DND-41 (cell line): Measurements from ENCODE around the gene OR4M1.
"Not testable (repeated sequence)": the region's sequence is repeated elsewhere in the genome, so short reads cannot be mapped to it uniquely, and the experiment has no call there.

Experiments used
- EZH2 ChIP-seq: IDR thresholded peaks from 3 replicates; pipeline ENCODE4 v1.6.1; 2012; ENCODE audit warnings: borderline replicate concordance, low read depth, mild to moderate bottlenecking, moderate library complexity, low read length, inconsistent platforms; ENCODE audit not compliant: severe bottlenecking
- TF ChIP-seq, protein P1 (sequence below): IDR thresholded peaks from 2 replicates; pipeline ENCODE4 v1.5.1; 2012; ENCODE audit warnings: borderline replicate concordance, low read length, moderate library complexity, mild to moderate bottlenecking; ENCODE audit not compliant: poor library complexity, severe bottlenecking; ENCODE audit errors: extremely low read depth

DNA sequence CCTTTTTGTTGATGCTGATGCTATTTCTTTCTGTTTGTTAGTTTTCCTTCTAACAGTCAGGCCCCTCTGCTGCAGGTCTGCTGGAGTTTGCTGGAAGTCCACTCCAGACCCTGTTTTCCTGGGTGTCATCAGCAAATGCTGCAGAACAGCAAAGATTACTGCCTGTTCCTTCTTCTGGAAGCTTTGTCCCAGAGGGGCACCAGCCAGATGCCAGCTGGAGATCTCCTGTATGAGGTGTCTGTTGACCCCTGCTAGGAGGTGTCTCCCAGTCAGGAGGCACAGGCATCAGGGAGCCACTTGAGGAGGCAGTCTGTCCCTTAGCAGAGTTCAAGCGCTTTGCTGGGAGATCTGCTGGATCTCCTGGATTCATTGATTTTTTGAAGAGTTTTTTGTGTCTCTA is 46.6 kb downstream of the OR4M1 start:
- TF ChIP-seq, protein P1, sequence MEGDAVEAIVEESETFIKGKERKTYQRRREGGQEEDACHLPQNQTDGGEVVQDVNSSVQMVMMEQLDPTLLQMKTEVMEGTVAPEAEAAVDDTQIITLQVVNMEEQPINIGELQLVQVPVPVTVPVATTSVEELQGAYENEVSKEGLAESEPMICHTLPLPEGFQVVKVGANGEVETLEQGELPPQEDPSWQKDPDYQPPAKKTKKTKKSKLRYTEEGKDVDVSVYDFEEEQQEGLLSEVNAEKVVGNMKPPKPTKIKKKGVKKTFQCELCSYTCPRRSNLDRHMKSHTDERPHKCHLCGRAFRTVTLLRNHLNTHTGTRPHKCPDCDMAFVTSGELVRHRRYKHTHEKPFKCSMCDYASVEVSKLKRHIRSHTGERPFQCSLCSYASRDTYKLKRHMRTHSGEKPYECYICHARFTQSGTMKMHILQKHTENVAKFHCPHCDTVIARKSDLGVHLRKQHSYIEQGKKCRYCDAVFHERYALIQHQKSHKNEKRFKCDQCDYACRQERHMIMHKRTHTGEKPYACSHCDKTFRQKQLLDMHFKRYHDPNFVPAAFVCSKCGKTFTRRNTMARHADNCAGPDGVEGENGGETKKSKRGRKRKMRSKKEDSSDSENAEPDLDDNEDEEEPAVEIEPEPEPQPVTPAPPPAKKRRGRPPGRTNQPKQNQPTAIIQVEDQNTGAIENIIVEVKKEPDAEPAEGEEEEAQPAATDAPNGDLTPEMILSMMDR: not testable (repeated sequence)
- TF ChIP-seq EZH2: not testable (repeated sequence)
